Measurements from ENCODE around the gene ZNF85.
"Not testable (repeated sequence)": the region's sequence is repeated elsewhere in the genome, so short reads cannot be mapped to it uniquely, and the experiment has no call there.

ZNF85 gene

GRCh38 chr19:20923077-20923871, at the start of gene ZNF85:
TSS of gene ZNF85 (plus strand) at chr19:20923251. CDS start at chr19:20923401, 150 bp downstream.
- peak; percentile 82 for DNase-seq

- no peak for DNase-seq
Measured at GRCh38 chr19:20879501-20879900, 43.5 kb upstream of the ZNF85 start.

GRCh38 chr19:20912973-20913372, 10.1 kb upstream of the ZNF85 start:
- no peak for DNase-seq

GRCh38 chr19:20925481-20925880, 2.4 kb downstream of the ZNF85 start:
- DNase-seq, result no peak

GRCh38 chr19:20926796-20927195, 3.7 kb downstream of the ZNF85 start:
- no peak for DNase-seq

GRCh38 chr19:20928371-20928770, 5.3 kb downstream of the ZNF85 start:
- no peak for DNase-seq

GRCh38 chr19:20936322-20936947, 13.4 kb downstream of the ZNF85 start:
- DNase-seq, result not testable (repeated sequence)

GRCh38 chr19:20952561-20953095, 29.6 kb downstream of the ZNF85 start:
- not testable (repeated sequence) for DNase-seq

GRCh38 chr19:20964798-20965197, 41.7 kb downstream of the ZNF85 start:
- no peak for DNase-seq

GRCh38 chr19:20968092-20968491, 45.0 kb downstream of the ZNF85 start:
- no peak for DNase-seq

GRCh38 chr19:20969498-20969897, 46.4 kb downstream of the ZNF85 start:
- DNase-seq, result no peak

GRCh38 chr19:20969898-20970297, 46.8 kb downstream of the ZNF85 start:
- no peak for DNase-seq

- not testable (repeated sequence) for DNase-seq
Measured at GRCh38 chr19:20992788-20993187, 69.7 kb downstream of the ZNF85 start.

GRCh38 chr19:20999731-21000352, 76.8 kb downstream of the ZNF85 start:
- peak; percentile 66 for DNase-seq
